ENCODE measurements around the gene DCAF12. TPM values are rescaled to one million over a fixed set of nuclear protein-coding genes. Genes with fewer than 3 reads are reported as not detected.

DCAF12 gene
- total RNA-seq, 1 experiment from 2014 or later, result 38.3 TPM

GRCh38 chr9:34037626-34038025, 88.9 kb downstream of the DCAF12 start:
- TF ChIP-seq REST (IDR thresholded peaks at IDR 0.05; ENCODE audit: insufficient read depth in 1 of 2, low read depth in 2 of 2, low read length in 1 of 2) (no peak), CTCF (IDR thresholded peaks at IDR 0.05) (no peak), TCF7L2 (IDR thresholded peaks at IDR 0.05; ENCODE audit: low read depth, low read length) (no peak), POLR2AphosphoS5 (IDR thresholded peaks at IDR 0.05; ENCODE audit: low read depth, low read length) (no peak), SIN3A (IDR thresholded peaks at IDR 0.05; ENCODE audit: borderline replicate concordance, insufficient read depth, low read depth, low read length) (no peak)
- H3K9me3 ChIP-seq (ENCODE audit: control insufficient read depth, insufficient read depth, low read depth, low read length), result no peaks in the 10 kb centered on the region
- H3K4me3 ChIP-seq (ENCODE audit: low read depth in 2 of 2, low read length in 2 of 2), result no peak overlapping the region
- H3K36me3 ChIP-seq (ENCODE audit: control insufficient read depth, insufficient read depth, low read length), result no peaks in the 10 kb centered on the region
- ChIA-PET POLR2A (no interaction called here), CTCF (interaction anchor here (0.7 kb wide), 1 partner anchor 36 kb away, joined by 7 read pairs; no protein-coding TSS in a partner anchor)
- H3K4me1 ChIP-seq (ENCODE audit: control insufficient read depth, insufficient read depth, low read length), result peaks cover 15% of the 10 kb centered on the region
- no TSS peak for BruUV-seq (replicated peaks)
- in situ Hi-C loops (cut with HindIII; ENCODE audit: low pct_unique_long_range_greater_than_20kb, low sequenced_read_pairs) (no loop called here), intact Hi-C loops (cut with micrococcal nuclease; ENCODE audit: unreplicated experiment) (no loop called here)
- no peak for ATAC-seq
- no peak overlapping the region for H3K27ac ChIP-seq (ENCODE audit: low read length)
- DNase-seq (ENCODE audit: low read depth, low spot score), result no peak
- H3K27me3 ChIP-seq (ENCODE audit: control insufficient read depth, insufficient read depth, low read length), result no peaks in the 10 kb centered on the region

- ATAC-seq (0 out of 2 replicates have a peak, but pooled peaks have one; percentile 40), DNase-seq (ENCODE audit: low read depth, low spot score) (no peak)
- POLR2A ChIA-PET, result interaction anchor here (0.6 kb wide), 2 partner anchors 104 to 283 kb away, joined by 4 to 6 read pairs; no protein-coding TSS in a partner anchor
- BruUV-seq (replicated peaks), result no TSS peak
- H3K27me3 ChIP-seq (ENCODE audit: control insufficient read depth, insufficient read depth, low read length), result no peaks in the 10 kb centered on the region
- H3K9me3 ChIP-seq (ENCODE audit: control insufficient read depth, insufficient read depth, low read depth, low read length), result no peaks in the 10 kb centered on the region
- CTCF ChIA-PET, result interaction anchor here (0.7 kb wide), 2 partner anchors 65 to 117 kb away, joined by 4 to 9 read pairs; no protein-coding TSS in a partner anchor
- H3K4me3 ChIP-seq (ENCODE audit: low read depth in 2 of 2, low read length in 2 of 2), result no peak overlapping the region
- intact Hi-C loops (cut with micrococcal nuclease; ENCODE audit: unreplicated experiment), result no loop called here
- no peaks in the 10 kb centered on the region for H3K36me3 ChIP-seq (ENCODE audit: control insufficient read depth, insufficient read depth, low read length)
- no peak for TF ChIP-seq CTCF (IDR thresholded peaks at IDR 0.05)
- TF ChIP-seq SIN3A (IDR thresholded peaks at IDR 0.05; ENCODE audit: borderline replicate concordance, insufficient read depth, low read depth, low read length), result no peak
- TF ChIP-seq TCF7L2 (IDR thresholded peaks at IDR 0.05; ENCODE audit: low read depth, low read length), result no peak
- peaks cover 15% of the 10 kb centered on the region for H3K4me1 ChIP-seq (ENCODE audit: control insufficient read depth, insufficient read depth, low read length)
- in situ Hi-C loops (cut with HindIII; ENCODE audit: low pct_unique_long_range_greater_than_20kb, low sequenced_read_pairs), result no loop called here
- H3K27ac ChIP-seq (ENCODE audit: low read length), result no peak overlapping the region
These were observed 89.9 kb downstream of the DCAF12 start for GRCh38 chr9:34036625-34037024.

Other genes starting within 250 kb of the DCAF12 start
- gene UBAP2, start 77.8 kb downstream of the DCAF12 start, total RNA-seq (2021; ENCODE audit: unreplicated experiment), result 94.6 TPM
- 55.3 TPM for gene UBAP1, start 52.3 kb upstream of the DCAF12 start, total RNA-seq (2021; ENCODE audit: unreplicated experiment)
- 7.2 TPM for gene KIF24, start 202.6 kb upstream of the DCAF12 start, total RNA-seq (2021; ENCODE audit: unreplicated experiment)
- gene NUDT2, start 202.9 kb upstream of the DCAF12 start, total RNA-seq (2021; ENCODE audit: unreplicated experiment), result 36.2 TPM

Data from Panc1 (cell line).